ENCODE data around the gene CDK14.

The CDK14 gene

GRCh38 chr7:91066627-91067026 is 470.5 kb downstream of the CDK14 start:
- H3K9ac ChIP-seq (ENCODE audit: low read depth, low read length, poor library complexity, severe bottlenecking), result no peak overlapping the region
- no peaks in the 10 kb centered on the region for H4K20me1 ChIP-seq (ENCODE audit: insufficient read depth, low read length, poor library complexity, severe bottlenecking)
- no peaks in the 10 kb centered on the region for H3K36me3 ChIP-seq (ENCODE audit: insufficient read depth, low read length)
- no peaks in the 10 kb centered on the region for H3K9me2 ChIP-seq (replicated peaks; ENCODE audit: low read depth, low read length)
- TF ChIP-seq EZH2phosphoT487 (IDR thresholded peaks at IDR 0.05; ENCODE audit: borderline replicate concordance), result no peak
- TF ChIP-seq, protein P1, sequence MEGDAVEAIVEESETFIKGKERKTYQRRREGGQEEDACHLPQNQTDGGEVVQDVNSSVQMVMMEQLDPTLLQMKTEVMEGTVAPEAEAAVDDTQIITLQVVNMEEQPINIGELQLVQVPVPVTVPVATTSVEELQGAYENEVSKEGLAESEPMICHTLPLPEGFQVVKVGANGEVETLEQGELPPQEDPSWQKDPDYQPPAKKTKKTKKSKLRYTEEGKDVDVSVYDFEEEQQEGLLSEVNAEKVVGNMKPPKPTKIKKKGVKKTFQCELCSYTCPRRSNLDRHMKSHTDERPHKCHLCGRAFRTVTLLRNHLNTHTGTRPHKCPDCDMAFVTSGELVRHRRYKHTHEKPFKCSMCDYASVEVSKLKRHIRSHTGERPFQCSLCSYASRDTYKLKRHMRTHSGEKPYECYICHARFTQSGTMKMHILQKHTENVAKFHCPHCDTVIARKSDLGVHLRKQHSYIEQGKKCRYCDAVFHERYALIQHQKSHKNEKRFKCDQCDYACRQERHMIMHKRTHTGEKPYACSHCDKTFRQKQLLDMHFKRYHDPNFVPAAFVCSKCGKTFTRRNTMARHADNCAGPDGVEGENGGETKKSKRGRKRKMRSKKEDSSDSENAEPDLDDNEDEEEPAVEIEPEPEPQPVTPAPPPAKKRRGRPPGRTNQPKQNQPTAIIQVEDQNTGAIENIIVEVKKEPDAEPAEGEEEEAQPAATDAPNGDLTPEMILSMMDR (conservative IDR thresholded peaks at IDR 0.05; ENCODE audit: low read length), result no peak
- H3K4me1 ChIP-seq (ENCODE audit: insufficient read depth, low read length, poor library complexity, severe bottlenecking), result no peaks in the 10 kb centered on the region
- no peaks in the 10 kb centered on the region for H3F3A ChIP-seq (ENCODE audit: low read depth)
- no peaks in the 10 kb centered on the region for H3K79me2 ChIP-seq (ENCODE audit: insufficient read depth, low read length)
- H3K4me2 ChIP-seq (ENCODE audit: low read depth, low read length, poor library complexity, severe bottlenecking), result no peak overlapping the region
- no peak overlapping the region for H3K4me3 ChIP-seq (ENCODE audit: low read length, poor library complexity, severe bottlenecking)
- H3K27me3 ChIP-seq (ENCODE audit: insufficient read depth, low read length, poor library complexity, severe bottlenecking), result no peaks in the 10 kb centered on the region
- H2AFZ ChIP-seq (ENCODE audit: low read length), result no peak overlapping the region
- no peaks in the 10 kb centered on the region for H3K9me3 ChIP-seq (ENCODE audit: insufficient read depth, low read depth, low read length)

DNA sequence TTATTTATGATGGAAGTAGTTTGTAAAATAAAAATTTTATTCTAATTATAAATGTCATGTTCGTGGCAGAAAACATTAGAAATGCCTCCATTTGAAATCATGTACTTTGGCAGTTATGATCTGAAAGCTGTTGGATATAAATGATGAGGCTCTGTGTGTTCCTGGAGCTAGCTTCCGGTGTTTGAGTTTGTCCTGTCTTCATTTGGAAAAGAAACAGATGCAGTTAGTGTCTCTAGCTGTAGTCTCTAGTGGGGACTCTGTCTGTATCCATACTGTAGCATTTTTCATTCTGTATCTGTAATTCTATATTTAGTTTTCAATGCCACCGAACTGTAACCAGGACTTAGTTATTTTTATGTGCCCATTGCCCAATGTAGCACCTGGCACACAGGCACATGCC is 471.1 kb downstream of the CDK14 start:
- Histone ChIP-seq H4K20me1 (ENCODE audit: insufficient read depth, low read length, poor library complexity, severe bottlenecking) (no peaks in the 10 kb centered on the region), H3K79me2 (ENCODE audit: insufficient read depth, low read length) (no peaks in the 10 kb centered on the region), H3K4me2 (ENCODE audit: low read depth, low read length, poor library complexity, severe bottlenecking) (no peak overlapping the region), H3K9me3 (ENCODE audit: insufficient read depth, low read depth, low read length) (no peaks in the 10 kb centered on the region), H3F3A (ENCODE audit: low read depth) (no peaks in the 10 kb centered on the region), H2AFZ (ENCODE audit: low read length) (no peak overlapping the region), H3K4me1 (ENCODE audit: insufficient read depth, low read length, poor library complexity, severe bottlenecking) (no peaks in the 10 kb centered on the region), H3K36me3 (ENCODE audit: insufficient read depth, low read length) (no peaks in the 10 kb centered on the region), H3K9ac (ENCODE audit: low read depth, low read length, poor library complexity, severe bottlenecking) (no peak overlapping the region), H3K9me2 (replicated peaks; ENCODE audit: low read depth, low read length) (no peaks in the 10 kb centered on the region), H3K4me3 (ENCODE audit: low read length, poor library complexity, severe bottlenecking) (no peak overlapping the region), H3K27me3 (ENCODE audit: insufficient read depth, low read length, poor library complexity, severe bottlenecking) (no peaks in the 10 kb centered on the region)
- no peak for TF ChIP-seq EZH2phosphoT487 (IDR thresholded peaks at IDR 0.05; ENCODE audit: borderline replicate concordance)
- TF ChIP-seq, protein P1 (conservative IDR thresholded peaks at IDR 0.05; ENCODE audit: low read length), result no peak

GRCh38 chr7:91068136-91068795 is 472.1 kb downstream of the CDK14 start:
- H4K20me1 ChIP-seq (ENCODE audit: insufficient read depth, low read length, poor library complexity, severe bottlenecking), result no peaks in the 10 kb centered on the region
- no peak overlapping the region for H3K4me3 ChIP-seq (ENCODE audit: low read length, poor library complexity, severe bottlenecking)
- H3F3A ChIP-seq (ENCODE audit: low read depth), result no peaks in the 10 kb centered on the region
- no peak overlapping the region for H3K4me2 ChIP-seq (ENCODE audit: low read depth, low read length, poor library complexity, severe bottlenecking)
- H3K9me3 ChIP-seq (ENCODE audit: insufficient read depth, low read depth, low read length), result no peaks in the 10 kb centered on the region
- H2AFZ ChIP-seq (ENCODE audit: low read length), result no peak overlapping the region
- H3K4me1 ChIP-seq (ENCODE audit: insufficient read depth, low read length, poor library complexity, severe bottlenecking), result no peaks in the 10 kb centered on the region
- H3K79me2 ChIP-seq (ENCODE audit: insufficient read depth, low read length), result no peaks in the 10 kb centered on the region
- H3K9ac ChIP-seq (ENCODE audit: low read depth, low read length, poor library complexity, severe bottlenecking), result no peak overlapping the region
- no peaks in the 10 kb centered on the region for H3K27me3 ChIP-seq (ENCODE audit: insufficient read depth, low read length, poor library complexity, severe bottlenecking)
- H3K9me2 ChIP-seq (replicated peaks; ENCODE audit: low read depth, low read length), result no peaks in the 10 kb centered on the region
- no peak for TF ChIP-seq EZH2phosphoT487 (IDR thresholded peaks at IDR 0.05; ENCODE audit: borderline replicate concordance)
- TF ChIP-seq, protein P1 (conservative IDR thresholded peaks at IDR 0.05; ENCODE audit: low read length), result no peak
- H3K36me3 ChIP-seq (ENCODE audit: insufficient read depth, low read length), result no peaks in the 10 kb centered on the region

All from Loucy (cell line).